ENCODE results near the gene LSP1.

The LSP1 gene

GRCh38 chr11:1842149-1843097 lies 10.5 kb upstream of the LSP1 start:
- no peak for TF ChIP-seq REST (IDR thresholded peaks at IDR 0.05; ENCODE audit: low read depth)
- no peak for TF ChIP-seq YY1 (IDR thresholded peaks at IDR 0.05; ENCODE audit: low read depth)
- TF ChIP-seq USF1 (IDR thresholded peaks at IDR 0.05) = no peak
- no peak for TF ChIP-seq EP300 (IDR thresholded peaks at IDR 0.05; ENCODE audit: borderline replicate concordance)
- no peak for TF ChIP-seq FOXM1 (IDR thresholded peaks at IDR 0.05; ENCODE audit: borderline replicate concordance, low read depth)
- TF ChIP-seq TCF12 (IDR thresholded peaks at IDR 0.05; ENCODE audit: low read depth) = no peak
- no peak for TF ChIP-seq CREB1 (IDR thresholded peaks at IDR 0.05; ENCODE audit: low read depth)
- TF ChIP-seq CEBPB (IDR thresholded peaks at IDR 0.05) = no peak
- no peak for TF ChIP-seq MAX (IDR thresholded peaks at IDR 0.05)
- TF ChIP-seq ZBTB7A (IDR thresholded peaks at IDR 0.05; ENCODE audit: low read depth) = no peak
- no peak for TF ChIP-seq TEAD4 (IDR thresholded peaks at IDR 0.05)
- TF ChIP-seq RAD21 (IDR thresholded peaks at IDR 0.05; ENCODE audit: low read depth) = no peak
- TF ChIP-seq NFIC (IDR thresholded peaks at IDR 0.05) = no peak
- no peak for TF ChIP-seq TAF1 (IDR thresholded peaks at IDR 0.05; ENCODE audit: low read depth)
- TF ChIP-seq EGR1 (IDR thresholded peaks at IDR 0.05) = no peak

- no peak for TF ChIP-seq USF1 (IDR thresholded peaks at IDR 0.05)
- no peak for TF ChIP-seq FOXM1 (IDR thresholded peaks at IDR 0.05; ENCODE audit: borderline replicate concordance, low read depth)
- no peak for TF ChIP-seq NFIC (IDR thresholded peaks at IDR 0.05)
- TF ChIP-seq ZBTB7A (IDR thresholded peaks at IDR 0.05; ENCODE audit: low read depth) = no peak
- no peak for TF ChIP-seq CREB1 (IDR thresholded peaks at IDR 0.05; ENCODE audit: low read depth)
- no peak for TF ChIP-seq TCF12 (IDR thresholded peaks at IDR 0.05; ENCODE audit: low read depth)
- no peak for TF ChIP-seq RAD21 (IDR thresholded peaks at IDR 0.05; ENCODE audit: low read depth)
- TF ChIP-seq EGR1 (IDR thresholded peaks at IDR 0.05) = no peak
- no peak for TF ChIP-seq YY1 (IDR thresholded peaks at IDR 0.05; ENCODE audit: low read depth)
- TF ChIP-seq MAX (IDR thresholded peaks at IDR 0.05) = no peak
- no peak for TF ChIP-seq EP300 (IDR thresholded peaks at IDR 0.05; ENCODE audit: borderline replicate concordance)
- no peak for TF ChIP-seq TEAD4 (IDR thresholded peaks at IDR 0.05)
- no peak for TF ChIP-seq TAF1 (IDR thresholded peaks at IDR 0.05; ENCODE audit: low read depth)
- no peak for TF ChIP-seq REST (IDR thresholded peaks at IDR 0.05; ENCODE audit: low read depth)
- no peak for TF ChIP-seq CEBPB (IDR thresholded peaks at IDR 0.05)
Measured at GRCh38 chr11:1843098-1843473, 9.8 kb upstream of the LSP1 start.

- TF ChIP-seq CREB1 (IDR thresholded peaks at IDR 0.05; ENCODE audit: low read depth) = no peak
- no peak for TF ChIP-seq ZBTB7A (IDR thresholded peaks at IDR 0.05; ENCODE audit: low read depth)
- TF ChIP-seq REST (IDR thresholded peaks at IDR 0.05; ENCODE audit: low read depth) = no peak
- no peak for TF ChIP-seq USF1 (IDR thresholded peaks at IDR 0.05)
- TF ChIP-seq NFIC (IDR thresholded peaks at IDR 0.05) = no peak
- no peak for TF ChIP-seq TCF12 (IDR thresholded peaks at IDR 0.05; ENCODE audit: low read depth)
- TF ChIP-seq YY1 (IDR thresholded peaks at IDR 0.05; ENCODE audit: low read depth) = no peak
- TF ChIP-seq EGR1 (IDR thresholded peaks at IDR 0.05) = no peak
- TF ChIP-seq TEAD4 (IDR thresholded peaks at IDR 0.05) = no peak
- no peak for TF ChIP-seq TAF1 (IDR thresholded peaks at IDR 0.05; ENCODE audit: low read depth)
- TF ChIP-seq EP300 (IDR thresholded peaks at IDR 0.05; ENCODE audit: borderline replicate concordance) = no peak
Measured at GRCh38 chr11:1843796-1844195, 9.1 kb upstream of the LSP1 start.

All from Ishikawa (cell line).